T-helper 22 cell (primary cell): ENCODE measurements around the gene XPA.

Experiments used
- DNase-seq: peaks from one replicate; pipeline ENCODE4 v3.0.0-alpha.2; 2020; ENCODE audit warnings: low read depth

Gene XPA

DNA sequence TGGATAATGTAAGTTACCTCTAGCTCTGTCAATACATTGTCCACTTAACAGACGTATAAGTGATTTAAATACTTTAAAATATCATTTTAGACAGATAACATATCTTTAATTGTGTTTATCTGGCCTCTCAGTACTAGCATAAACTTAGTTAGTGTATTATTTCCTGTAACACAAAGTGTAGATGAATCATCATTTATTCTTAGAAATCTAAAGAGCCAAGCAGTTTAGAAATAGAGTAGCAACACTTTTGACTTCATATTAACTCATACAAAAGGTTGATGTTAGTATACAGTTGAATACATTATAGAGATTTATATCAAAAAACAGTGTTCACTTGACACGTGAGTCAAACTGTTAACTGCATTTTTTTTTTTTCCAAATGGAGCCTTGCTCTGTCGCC lies 45.5 kb downstream of the XPA start:
- no peak for DNase-seq

- no peak for DNase-seq
These were observed 49.1 kb downstream of the XPA start for GRCh38 chr9:97647996-97648395.

DNA sequence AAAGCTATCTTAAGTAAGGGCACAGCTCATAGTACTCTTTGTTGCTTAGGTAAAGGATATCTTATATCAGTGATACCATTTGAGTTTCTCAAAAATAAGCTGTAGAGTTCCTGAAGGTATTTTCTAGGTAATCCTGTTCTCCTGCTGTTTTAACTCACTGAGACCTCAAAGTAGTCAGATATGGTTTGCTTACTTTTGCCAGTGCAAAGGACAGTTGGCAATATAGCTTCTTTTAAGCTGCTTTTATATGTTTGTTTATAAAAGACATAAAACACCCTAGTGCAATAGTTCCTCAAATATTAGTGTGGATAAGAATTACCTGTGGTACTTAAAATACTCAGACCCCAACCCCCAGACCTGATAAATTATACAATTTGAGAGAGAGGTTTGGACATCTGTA lies 51.4 kb downstream of the XPA start:
- DNase-seq = no peak

- no peak for DNase-seq
These were observed 56.8 kb downstream of the XPA start for GRCh38 chr9:97640325-97640724.

- DNase-seq = no peak
These were observed 58.5 kb downstream of the XPA start for GRCh38 chr9:97638666-97639065.

DNA sequence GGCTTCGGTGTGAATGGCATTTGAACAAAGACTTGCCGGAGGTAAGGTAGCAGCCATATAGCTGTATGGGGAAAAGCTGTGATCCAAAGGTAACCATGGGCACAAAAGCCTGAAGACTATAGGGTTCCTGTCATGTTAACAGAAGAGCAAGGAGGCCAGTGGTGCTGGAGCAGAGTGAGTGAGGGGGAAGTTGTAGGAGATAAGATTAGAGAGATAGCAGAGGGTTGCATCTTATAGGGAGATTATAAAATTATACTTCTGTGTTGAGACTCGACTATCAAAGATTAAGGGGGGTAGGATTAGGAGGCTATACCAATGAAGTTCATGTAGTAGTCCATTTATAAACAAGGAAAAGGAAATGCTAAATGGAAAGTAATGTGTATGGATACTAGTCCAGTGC lies 60.2 kb downstream of the XPA start:
- no peak for DNase-seq

- no peak for DNase-seq
These were observed 62.1 kb downstream of the XPA start for GRCh38 chr9:97635026-97635425.

DNA sequence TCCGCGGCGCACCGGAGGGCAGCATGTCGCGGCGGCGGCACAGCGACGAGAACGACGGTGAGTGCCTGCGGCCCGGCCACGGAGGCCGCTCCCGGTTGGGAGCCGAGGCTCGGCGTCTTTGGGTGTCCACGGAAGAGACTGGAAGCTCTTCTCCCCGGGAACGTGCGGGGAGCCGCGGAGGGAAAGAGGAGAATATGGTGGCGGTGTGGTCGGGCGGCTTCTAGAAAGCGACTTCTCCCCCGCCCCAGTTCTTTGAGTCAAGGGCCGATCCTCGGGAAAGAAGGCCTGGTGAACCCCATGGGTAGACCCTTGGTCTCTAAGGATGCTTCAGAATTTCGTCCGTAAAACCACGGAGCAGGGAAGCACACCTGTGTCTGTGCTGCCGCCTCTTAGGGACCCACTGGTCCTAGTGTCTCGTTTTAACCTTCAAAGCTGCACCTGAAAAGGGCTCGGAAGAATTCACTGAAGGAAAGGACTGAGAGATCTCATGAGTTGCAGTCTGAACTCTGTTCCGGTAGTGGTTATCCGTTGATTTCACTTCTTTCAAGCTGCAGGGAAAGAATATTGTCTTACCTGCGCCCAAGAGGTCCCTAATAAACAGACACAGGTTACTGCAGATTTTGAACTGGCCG lies 63.2 kb downstream of the XPA start:
- DNase-seq = no peak

- DNase-seq = peak; percentile 90
These were observed 63.9 kb downstream of the XPA start, which contains the start of the genes NCBP1 and TSTD2 for GRCh38 chr9:97632985-97633858. Gene NCBP1 (plus strand): TSS chr9:97633821. CDS start chr9:97633882, 61 bp downstream. Gene TSTD2 (minus strand): TSS chr9:97633368. CDS start chr9:97627562, 5,806 bp downstream.

DNA sequence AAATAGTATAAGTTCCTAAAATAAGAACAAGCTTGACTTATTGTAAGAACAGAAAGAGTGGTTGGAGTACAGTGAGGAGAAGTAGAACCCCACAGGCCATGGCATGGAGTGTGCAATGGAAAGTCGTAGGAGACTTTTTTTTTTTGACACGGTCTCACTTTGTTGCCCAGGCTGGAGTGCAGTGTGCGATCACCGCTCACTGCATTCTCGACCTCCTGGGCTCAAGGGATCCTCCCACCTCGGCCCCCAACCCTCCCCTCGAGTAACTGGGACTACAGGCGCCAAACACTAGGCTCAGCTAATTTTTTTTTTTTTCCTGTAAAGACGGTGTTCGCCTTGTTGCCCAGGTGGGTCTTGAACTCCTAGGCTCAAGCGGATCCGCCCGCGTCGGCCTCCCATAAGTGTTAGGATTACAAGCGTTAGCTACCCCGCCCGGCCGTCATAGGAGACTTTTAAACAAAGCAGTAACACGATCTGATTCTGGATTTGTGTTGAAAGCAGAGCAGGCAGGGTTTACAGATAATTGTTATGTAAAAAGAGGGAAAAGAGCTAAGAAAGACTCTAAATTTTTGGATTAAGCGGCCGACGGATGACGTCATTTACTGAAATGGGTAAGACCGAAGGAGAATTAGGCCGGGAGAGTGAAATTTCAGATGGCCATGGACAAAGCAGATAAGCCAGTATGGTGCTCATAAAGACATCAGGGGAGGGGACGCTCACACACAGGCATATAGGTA lies 64.7 kb downstream of the XPA start:
- no peak for DNase-seq

DNA sequence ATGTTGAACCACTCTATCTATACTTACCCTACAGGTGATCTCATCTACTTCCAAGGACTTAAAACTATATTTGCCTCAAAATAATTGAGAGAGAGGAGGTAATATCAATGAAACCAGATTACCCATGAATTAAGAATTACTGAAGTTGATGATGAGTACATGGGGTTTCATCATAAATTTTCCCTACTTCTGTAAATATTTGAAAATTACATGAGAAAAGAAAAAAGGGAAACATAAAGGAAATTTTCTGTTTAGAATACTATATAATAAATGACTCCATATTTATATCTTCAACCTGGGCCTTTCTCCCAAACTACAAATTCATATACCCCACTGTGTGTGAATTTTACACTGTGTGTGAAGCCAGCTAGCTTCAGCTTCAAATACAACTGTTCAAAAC lies 66.5 kb downstream of the XPA start:
- DNase-seq = no peak

- DNase-seq = no peak
These were observed 68.0 kb downstream of the XPA start for GRCh38 chr9:97629156-97629555.

GRCh38 chr9:97628668-97629067 lies 68.5 kb downstream of the XPA start:
- no peak for DNase-seq

DNA sequence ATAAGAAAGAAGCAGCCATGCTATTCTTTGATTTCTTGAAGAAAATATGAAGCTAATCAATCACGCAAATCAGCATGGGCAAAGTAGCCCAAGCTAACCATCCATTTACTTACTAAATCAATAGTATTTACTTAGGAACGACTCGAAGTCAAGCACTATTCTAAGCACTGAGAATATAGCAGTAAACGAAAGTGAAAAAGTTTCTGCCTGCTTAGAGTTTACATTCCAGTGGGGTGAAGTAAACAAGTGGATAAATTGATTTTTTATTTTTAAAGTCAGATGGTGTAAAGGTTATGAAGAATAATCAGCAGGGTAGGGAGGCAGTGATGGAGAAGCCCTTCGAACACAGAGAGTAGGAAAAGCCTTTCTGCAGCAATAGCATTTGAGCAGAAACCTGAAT lies 69.5 kb downstream of the XPA start:
- no peak for DNase-seq

- no peak for DNase-seq
These were observed 71.5 kb downstream of the XPA start for GRCh38 chr9:97625620-97626019.
